ENCODE measurements around the gene DEUP1.

DNA sequence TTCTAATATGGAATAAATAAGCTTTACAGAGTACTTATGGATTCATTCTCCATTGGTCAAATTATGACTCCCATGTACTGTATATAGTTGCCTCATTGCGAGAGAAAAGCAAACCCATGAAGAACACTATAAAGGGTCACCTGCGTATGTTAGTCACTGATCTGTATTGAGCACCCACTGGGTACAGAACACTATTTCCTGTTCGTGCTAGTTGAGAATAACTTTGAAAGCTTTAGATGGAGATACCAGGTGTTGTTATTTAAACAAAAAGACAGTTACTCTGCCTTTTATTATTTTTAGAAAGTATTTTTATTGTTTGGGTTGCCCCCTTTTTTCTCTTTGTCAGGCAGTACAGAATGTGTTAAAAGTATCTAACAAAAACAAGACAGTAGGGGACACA, 79.9 kb downstream of the DEUP1 start:
- TF ChIP-seq, protein P1, sequence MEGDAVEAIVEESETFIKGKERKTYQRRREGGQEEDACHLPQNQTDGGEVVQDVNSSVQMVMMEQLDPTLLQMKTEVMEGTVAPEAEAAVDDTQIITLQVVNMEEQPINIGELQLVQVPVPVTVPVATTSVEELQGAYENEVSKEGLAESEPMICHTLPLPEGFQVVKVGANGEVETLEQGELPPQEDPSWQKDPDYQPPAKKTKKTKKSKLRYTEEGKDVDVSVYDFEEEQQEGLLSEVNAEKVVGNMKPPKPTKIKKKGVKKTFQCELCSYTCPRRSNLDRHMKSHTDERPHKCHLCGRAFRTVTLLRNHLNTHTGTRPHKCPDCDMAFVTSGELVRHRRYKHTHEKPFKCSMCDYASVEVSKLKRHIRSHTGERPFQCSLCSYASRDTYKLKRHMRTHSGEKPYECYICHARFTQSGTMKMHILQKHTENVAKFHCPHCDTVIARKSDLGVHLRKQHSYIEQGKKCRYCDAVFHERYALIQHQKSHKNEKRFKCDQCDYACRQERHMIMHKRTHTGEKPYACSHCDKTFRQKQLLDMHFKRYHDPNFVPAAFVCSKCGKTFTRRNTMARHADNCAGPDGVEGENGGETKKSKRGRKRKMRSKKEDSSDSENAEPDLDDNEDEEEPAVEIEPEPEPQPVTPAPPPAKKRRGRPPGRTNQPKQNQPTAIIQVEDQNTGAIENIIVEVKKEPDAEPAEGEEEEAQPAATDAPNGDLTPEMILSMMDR (conservative IDR thresholded peaks at IDR 0.05; ENCODE audit: low read length), result no peak
- no peak for TF ChIP-seq EZH2phosphoT487 (IDR thresholded peaks at IDR 0.05; ENCODE audit: borderline replicate concordance, low read depth, low read length)

Measured in OCI-LY7 (cell line).